Fibroblast of the aortic adventitia (primary cell): ENCODE data around the gene KLHL1. TPM values are rescaled to one million over a fixed set of nuclear protein-coding genes. Genes with fewer than 3 reads are reported as not detected.

ENCODE experiments used
- DNase-seq: peaks from one replicate; pipeline ENCODE4 v3.0.0-alpha.2; 2010; ENCODE audit warnings: low read depth
- H3K4me3 ChIP-seq: 2 replicates; pipeline ENCODE4 v1.5.1; 2011; ENCODE audit warnings: low read depth, mild to moderate bottlenecking, control low read depth, low read length, moderate library complexity
- CTCF ChIP-seq: IDR thresholded peaks from 2 replicates; pipeline ENCODE4 v1.5.1; 2011; ENCODE audit warnings: mild to moderate bottlenecking, low read length, control low read depth, inconsistent platforms; ENCODE audit not compliant: insufficient read depth
- total RNA-seq: library from RNA; depleted of rRNA; stranded (reverse); fragments of >200 nt; gene quantifications from 2 replicates; pipeline ENCODE4 v1.2.3, GENCODE V29; 2012; ENCODE audit warnings: low replicate concordance

KLHL1 gene
- total RNA-seq, 1 donor, result not detected

GRCh38 chr13:69793783-69794453 is 314.3 kb downstream of the KLHL1 start:
- DNase-seq, result no peak
- no peak overlapping the region for H3K4me3 ChIP-seq
- TF ChIP-seq CTCF, result no peak

DNA sequence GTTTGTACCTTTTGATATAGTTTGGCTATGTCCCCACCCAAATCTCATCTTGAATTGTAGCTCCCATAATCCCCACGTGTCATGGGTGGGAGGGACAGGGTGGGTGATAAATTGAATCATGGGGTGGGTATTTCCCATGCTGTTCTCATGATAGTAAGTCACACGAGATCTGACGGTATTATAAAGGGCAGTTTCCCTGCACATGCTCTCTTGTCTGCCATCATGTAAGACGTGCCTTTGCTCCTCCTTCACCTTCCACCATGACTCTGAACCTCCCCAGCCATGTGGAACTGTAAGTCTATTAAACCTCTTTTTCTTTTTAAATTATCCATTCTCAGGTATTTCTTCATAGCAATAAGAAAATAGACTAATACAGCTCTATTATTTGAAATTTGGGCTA is 331.3 kb downstream of the KLHL1 start:
- H3K4me3 ChIP-seq, result no peak overlapping the region
- DNase-seq, result no peak
- no peak for TF ChIP-seq CTCF

DNA sequence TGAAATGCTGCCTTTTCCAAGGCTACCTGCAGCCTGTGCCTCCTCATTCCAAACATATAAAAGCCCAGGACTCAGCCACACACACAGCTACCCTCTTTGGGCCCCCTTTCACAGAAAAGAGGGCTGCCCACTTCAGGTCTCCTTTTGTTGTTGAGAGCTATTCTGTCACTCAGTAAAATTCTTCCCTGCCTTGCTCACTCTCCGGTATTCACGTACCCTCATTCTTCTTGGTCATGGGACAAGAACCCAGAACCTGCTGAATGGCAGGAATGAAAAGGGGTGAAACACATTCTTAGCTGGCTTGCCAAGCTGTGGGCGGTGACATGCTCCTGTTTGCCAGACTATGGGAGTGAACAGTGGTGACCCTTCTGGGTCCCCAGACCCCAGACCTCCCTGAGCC is 338.6 kb downstream of the KLHL1 start:
- no peak for DNase-seq
- no peak overlapping the region for H3K4me3 ChIP-seq
- no peak for TF ChIP-seq CTCF

DNA sequence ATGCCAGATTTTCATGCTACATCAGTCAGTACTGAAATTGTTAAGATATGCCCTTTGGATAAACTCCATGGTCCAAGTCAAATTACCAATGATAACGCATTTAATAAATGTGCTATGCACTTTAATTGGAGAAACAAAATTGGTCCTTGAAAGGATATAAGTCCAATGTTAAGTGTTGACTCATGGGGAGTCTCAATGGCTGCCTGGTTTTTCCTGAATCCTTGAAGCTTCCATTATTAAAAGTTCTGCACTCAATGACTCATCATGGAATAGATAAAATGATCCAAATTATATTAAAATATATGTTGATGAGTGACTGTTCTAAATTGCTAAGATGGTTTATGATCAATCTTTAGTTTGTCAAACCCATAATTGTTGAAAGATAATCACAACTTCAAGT is 346.7 kb downstream of the KLHL1 start:
- DNase-seq, result no peak
- no peak for TF ChIP-seq CTCF
- no peak overlapping the region for H3K4me3 ChIP-seq

DNA sequence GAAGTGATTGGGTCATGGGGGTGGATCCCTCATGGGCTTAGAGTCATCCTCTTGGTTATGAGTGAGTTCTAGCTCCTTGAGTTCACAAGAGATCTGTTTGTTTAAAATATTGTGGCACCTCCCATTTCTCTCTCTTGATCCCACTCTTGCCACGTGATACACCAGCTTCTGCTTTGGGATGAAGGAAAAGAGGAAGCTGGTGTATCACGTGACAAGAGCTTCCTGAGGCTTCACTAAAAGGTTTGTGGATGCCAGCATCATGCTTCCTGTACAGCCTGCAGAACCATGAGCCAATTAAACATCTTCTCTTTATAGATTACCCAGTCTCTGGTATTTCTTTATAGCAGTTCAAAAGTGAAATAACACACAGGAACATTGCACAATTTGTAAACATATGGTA is 353.2 kb downstream of the KLHL1 start:
- no peak overlapping the region for H3K4me3 ChIP-seq
- no peak for DNase-seq
- no peak for TF ChIP-seq CTCF

- DNase-seq, result no peak
- no peak overlapping the region for H3K4me3 ChIP-seq
Measured at GRCh38 chr13:69751259-69751658, 357.0 kb downstream of the KLHL1 start.

More at GRCh38 chr13:69751259-69751658, 357.0 kb downstream of the KLHL1 start:
- no peak for TF ChIP-seq CTCF
